ENCODE results near the gene KCNK17.

DNA sequence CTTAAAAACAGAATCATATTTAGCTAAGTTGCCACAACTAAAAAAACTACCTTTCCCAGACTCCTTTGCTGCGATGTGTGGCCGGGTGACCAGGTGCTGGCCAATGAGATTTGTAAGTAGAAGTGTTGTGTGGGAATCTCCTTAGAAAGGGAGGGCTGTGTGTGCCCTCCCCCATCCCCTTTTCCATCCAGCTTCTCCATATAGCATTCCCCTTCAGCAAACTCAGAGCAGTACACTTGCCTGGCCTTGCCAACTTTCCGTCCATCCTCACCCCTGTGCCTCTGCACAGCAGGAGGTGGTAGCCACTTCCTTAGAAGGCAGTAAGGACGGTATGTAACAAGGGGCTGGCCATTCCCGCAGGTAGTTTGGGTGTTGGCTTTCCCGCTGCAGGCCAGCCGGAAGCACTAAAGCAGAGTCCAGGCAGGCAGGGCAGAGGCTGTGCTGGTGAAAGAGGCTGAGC lies 30.6 kb upstream of the KCNK17 start:
- TF ChIP-seq, protein P1, sequence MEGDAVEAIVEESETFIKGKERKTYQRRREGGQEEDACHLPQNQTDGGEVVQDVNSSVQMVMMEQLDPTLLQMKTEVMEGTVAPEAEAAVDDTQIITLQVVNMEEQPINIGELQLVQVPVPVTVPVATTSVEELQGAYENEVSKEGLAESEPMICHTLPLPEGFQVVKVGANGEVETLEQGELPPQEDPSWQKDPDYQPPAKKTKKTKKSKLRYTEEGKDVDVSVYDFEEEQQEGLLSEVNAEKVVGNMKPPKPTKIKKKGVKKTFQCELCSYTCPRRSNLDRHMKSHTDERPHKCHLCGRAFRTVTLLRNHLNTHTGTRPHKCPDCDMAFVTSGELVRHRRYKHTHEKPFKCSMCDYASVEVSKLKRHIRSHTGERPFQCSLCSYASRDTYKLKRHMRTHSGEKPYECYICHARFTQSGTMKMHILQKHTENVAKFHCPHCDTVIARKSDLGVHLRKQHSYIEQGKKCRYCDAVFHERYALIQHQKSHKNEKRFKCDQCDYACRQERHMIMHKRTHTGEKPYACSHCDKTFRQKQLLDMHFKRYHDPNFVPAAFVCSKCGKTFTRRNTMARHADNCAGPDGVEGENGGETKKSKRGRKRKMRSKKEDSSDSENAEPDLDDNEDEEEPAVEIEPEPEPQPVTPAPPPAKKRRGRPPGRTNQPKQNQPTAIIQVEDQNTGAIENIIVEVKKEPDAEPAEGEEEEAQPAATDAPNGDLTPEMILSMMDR (IDR thresholded peaks at IDR 0.05 in 2 of 3, conservative IDR thresholded peaks at IDR 0.05 in 1 of 3; ENCODE audit: borderline replicate concordance in 1 of 3, insufficient read depth in 1 of 3, low read depth in 2 of 3, low read length in 2 of 3) = no peak
- TF ChIP-seq POLR2A (IDR thresholded peaks at IDR 0.05; ENCODE audit: borderline replicate concordance, extremely low read depth, insufficient read depth, insufficient read length) (no peak), RAD21 (IDR thresholded peaks at IDR 0.05; ENCODE audit: low read depth) (no peak)
- TF ChIP-seq, protein P2, sequence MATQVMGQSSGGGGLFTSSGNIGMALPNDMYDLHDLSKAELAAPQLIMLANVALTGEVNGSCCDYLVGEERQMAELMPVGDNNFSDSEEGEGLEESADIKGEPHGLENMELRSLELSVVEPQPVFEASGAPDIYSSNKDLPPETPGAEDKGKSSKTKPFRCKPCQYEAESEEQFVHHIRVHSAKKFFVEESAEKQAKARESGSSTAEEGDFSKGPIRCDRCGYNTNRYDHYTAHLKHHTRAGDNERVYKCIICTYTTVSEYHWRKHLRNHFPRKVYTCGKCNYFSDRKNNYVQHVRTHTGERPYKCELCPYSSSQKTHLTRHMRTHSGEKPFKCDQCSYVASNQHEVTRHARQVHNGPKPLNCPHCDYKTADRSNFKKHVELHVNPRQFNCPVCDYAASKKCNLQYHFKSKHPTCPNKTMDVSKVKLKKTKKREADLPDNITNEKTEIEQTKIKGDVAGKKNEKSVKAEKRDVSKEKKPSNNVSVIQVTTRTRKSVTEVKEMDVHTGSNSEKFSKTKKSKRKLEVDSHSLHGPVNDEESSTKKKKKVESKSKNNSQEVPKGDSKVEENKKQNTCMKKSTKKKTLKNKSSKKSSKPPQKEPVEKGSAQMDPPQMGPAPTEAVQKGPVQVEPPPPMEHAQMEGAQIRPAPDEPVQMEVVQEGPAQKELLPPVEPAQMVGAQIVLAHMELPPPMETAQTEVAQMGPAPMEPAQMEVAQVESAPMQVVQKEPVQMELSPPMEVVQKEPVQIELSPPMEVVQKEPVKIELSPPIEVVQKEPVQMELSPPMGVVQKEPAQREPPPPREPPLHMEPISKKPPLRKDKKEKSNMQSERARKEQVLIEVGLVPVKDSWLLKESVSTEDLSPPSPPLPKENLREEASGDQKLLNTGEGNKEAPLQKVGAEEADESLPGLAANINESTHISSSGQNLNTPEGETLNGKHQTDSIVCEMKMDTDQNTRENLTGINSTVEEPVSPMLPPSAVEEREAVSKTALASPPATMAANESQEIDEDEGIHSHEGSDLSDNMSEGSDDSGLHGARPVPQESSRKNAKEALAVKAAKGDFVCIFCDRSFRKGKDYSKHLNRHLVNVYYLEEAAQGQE (IDR thresholded peaks at IDR 0.05; ENCODE audit: low read depth) = no peak
